H9 (cell line): ENCODE data around the gene TTC39A. TPM values are rescaled to one million over a fixed set of nuclear protein-coding genes. Genes with fewer than 3 reads are reported as not detected.
A peak's percentile ranks its signal among the peaks of the same experiment; 100 is the strongest.

ENCODE experiments used
- DNase-seq: peaks from one replicate; pipeline ENCODE4 v3.0.0-alpha.2; 2017
- H2AFZ ChIP-seq: one replicate; pipeline ENCODE4 v1.6.1; 2013; ENCODE audit warnings: mild to moderate bottlenecking, low read length, control low read depth, moderate library complexity
- H2AK5ac ChIP-seq: 2 replicates; pipeline ENCODE4 v1.6.1; 2013; ENCODE audit warnings: low read length, control low read depth, mixed read lengths; ENCODE audit not compliant: insufficient read length
- H2BK120ac ChIP-seq: one replicate; pipeline ENCODE4 v1.6.1; 2013; ENCODE audit warnings: low read depth, mild to moderate bottlenecking, low read length, control low read depth, inconsistent platforms; ENCODE audit not compliant: poor library complexity, severe bottlenecking
- H2BK12ac ChIP-seq: 2 replicates; pipeline ENCODE4 v1.6.1; 2013; ENCODE audit warnings: low read length, control low read depth, mixed read lengths, low read depth; ENCODE audit not compliant: insufficient read length
- H2BK15ac ChIP-seq: 2 replicates; pipeline ENCODE4 v1.6.1; 2013; ENCODE audit warnings: low read depth, low read length, control low read depth
- H2BK20ac ChIP-seq: one replicate; pipeline ENCODE4 v1.6.1; 2013; ENCODE audit warnings: low read depth, mild to moderate bottlenecking, low read length, control low read depth, inconsistent platforms; ENCODE audit not compliant: poor library complexity, severe bottlenecking
- H2BK5ac ChIP-seq: 2 replicates; pipeline ENCODE4 v1.6.1; 2013; ENCODE audit warnings: low read length, control low read depth, mixed read lengths; ENCODE audit not compliant: insufficient read length
- H3K14ac ChIP-seq: 2 replicates; pipeline ENCODE4 v1.6.1; 2013; ENCODE audit warnings: low read length, control low read depth; ENCODE audit not compliant: insufficient read depth
- H3K18ac ChIP-seq: 2 replicates; pipeline ENCODE4 v1.6.1; 2013; ENCODE audit warnings: low read depth, mild to moderate bottlenecking, mixed read lengths, low read length, control low read depth; ENCODE audit not compliant: insufficient read length
- H3K23ac ChIP-seq: 2 replicates; pipeline ENCODE4 v1.6.1; 2013; ENCODE audit warnings: low read length, control low read depth, mixed read lengths, low read depth; ENCODE audit not compliant: insufficient read length
- H3K23me2 ChIP-seq: 2 replicates; pipeline ENCODE4 v1.6.1; 2013; ENCODE audit warnings: low read depth, mild to moderate bottlenecking, mixed read lengths, low read length, control low read depth; ENCODE audit not compliant: insufficient read length, poor library complexity, severe bottlenecking
- H3K27ac ChIP-seq: 2 replicates; pipeline ENCODE4 v1.5.1; 2013; ENCODE audit warnings: low read length, control low read depth, mixed read lengths, low read depth; ENCODE audit not compliant: insufficient read length
- H3K27me3 ChIP-seq: 2 replicates; pipeline ENCODE4 v1.6.1; 2013; ENCODE audit warnings: low read length, control low read depth, inconsistent platforms; ENCODE audit not compliant: insufficient read depth
- H3K4ac ChIP-seq: 2 replicates; pipeline ENCODE4 v1.6.1; 2013; ENCODE audit warnings: low read depth, mild to moderate bottlenecking, control low read depth, inconsistent platforms, low read length, moderate library complexity
- H3K4me1 ChIP-seq: 2 replicates; pipeline ENCODE4 v1.6.1; 2013; ENCODE audit warnings: low read length, control low read depth, inconsistent platforms; ENCODE audit not compliant: insufficient read depth
- H3K4me2 ChIP-seq: 2 replicates; pipeline ENCODE4 v1.6.1; 2013; ENCODE audit warnings: low read length, control low read depth, mixed read lengths; ENCODE audit not compliant: insufficient read length, insufficient read depth
- H3K56ac ChIP-seq: 2 replicates; pipeline ENCODE4 v1.6.1; 2013; ENCODE audit warnings: low read depth, mild to moderate bottlenecking, mixed read lengths, low read length, control low read depth; ENCODE audit not compliant: insufficient read length
- H3K79me1 ChIP-seq: 2 replicates; pipeline ENCODE4 v1.6.1; 2013; ENCODE audit warnings: low read depth, mild to moderate bottlenecking, moderate library complexity, low read length, control low read depth, inconsistent platforms; ENCODE audit not compliant: insufficient read depth, poor library complexity, severe bottlenecking
- H3K79me2 ChIP-seq: 2 replicates; pipeline ENCODE4 v1.6.1; 2013; ENCODE audit warnings: low read length, control low read depth, inconsistent platforms; ENCODE audit not compliant: insufficient read depth
- H3K9ac ChIP-seq: 2 replicates; pipeline ENCODE4 v1.6.1; 2013; ENCODE audit warnings: low read length, control low read depth, mixed read lengths; ENCODE audit not compliant: insufficient read length; ENCODE audit errors: extremely low read depth
- H3K9me3 ChIP-seq: one replicate; pipeline ENCODE4 v1.6.1; 2013; ENCODE audit warnings: low read depth, low read length, inconsistent platforms; ENCODE audit not compliant: control insufficient read depth
- H3T11ph ChIP-seq: one replicate; pipeline ENCODE4 v1.6.1; 2013; ENCODE audit warnings: mild to moderate bottlenecking, low read length, control low read depth, inconsistent platforms
- H4K20me1 ChIP-seq: one replicate; pipeline ENCODE4 v1.6.1; 2013; ENCODE audit not compliant: control insufficient read depth, insufficient read length, insufficient read depth
- H4K5ac ChIP-seq: 2 replicates; pipeline ENCODE4 v1.6.1; 2013; ENCODE audit warnings: low read depth, mild to moderate bottlenecking, mixed read lengths, low read length, control low read depth; ENCODE audit not compliant: insufficient read length
- H4K8ac ChIP-seq: replicated peaks from 2 replicates; pipeline ENCODE4 v1.6.1; 2013; ENCODE audit warnings: low read length, control low read depth, mixed read lengths, low read depth; ENCODE audit not compliant: insufficient read length
- H4K91ac ChIP-seq: 2 replicates; pipeline ENCODE4 v1.6.1; 2013; ENCODE audit warnings: low read depth, mild to moderate bottlenecking, moderate library complexity, mixed read lengths, low read length, control low read depth; ENCODE audit not compliant: insufficient read length
- H3K27ac Mint-ChIP-seq, 3 experiments: 2 replicates in 2 of 3; 3 replicates in 1 of 3; pipeline ENCODE4 v1.8.0; 2020 to 2021; ENCODE audit warnings: mixed read lengths in 3 of 3, mild to moderate bottlenecking in 1 of 3, moderate library complexity in 1 of 3
- H3K27me3 Mint-ChIP-seq: 2 replicates; pipeline ENCODE4 v1.8.0; 2021; ENCODE audit warnings: low read depth, mild to moderate bottlenecking, moderate library complexity, mixed read lengths
- H3K36me3 Mint-ChIP-seq, 3 experiments: 2 replicates in 2 of 3; 3 replicates in 1 of 3; pipeline ENCODE4 v1.8.0; 2020 to 2021; ENCODE audit warnings: low read depth in 3 of 3, mixed read lengths in 3 of 3; ENCODE audit not compliant: insufficient read depth in 1 of 3
- H3K4me1 Mint-ChIP-seq, 2 experiments: 2 replicates each; pipeline ENCODE4 v1.8.0; 2020; ENCODE audit warnings: mixed read lengths in 2 of 2
- H3K4me3 Mint-ChIP-seq, 2 experiments: 2 replicates in 1 of 2; 3 replicates in 1 of 2; pipeline ENCODE4 v1.8.0; 2020 to 2021; ENCODE audit warnings: mild to moderate bottlenecking in 2 of 2, mixed read lengths in 2 of 2, moderate library complexity in 1 of 2
- H3K9me3 Mint-ChIP-seq, 2 experiments: 2 replicates in 1 of 2; 3 replicates in 1 of 2; pipeline ENCODE4 v1.8.0; 2020; ENCODE audit warnings: mild to moderate bottlenecking in 2 of 2, mixed read lengths in 2 of 2, moderate library complexity in 1 of 2
- WGBS: extraction: QIAGEN DNeasy Blood & Tissue Kit; methylation state at CpG from one replicate; pipeline ENCODE4 v1.1.7; 2013; ENCODE audit warnings: missing lambda C conversion rate, low lambda C conversion rate, mixed read lengths; ENCODE audit not compliant: insufficient read length; ENCODE audit errors: extremely low coverage; 5-methylcytosine and 5-hydroxymethylcytosine counted together
- total RNA-seq: library from RNA; stranded (reverse); gene quantifications from 2 replicates; pipeline ENCODE4 v1.2.1, GENCODE V29; 2021
- TF ChIP-seq, protein P1 (sequence below): fragments of 200-600 bp; sonication (generic); conservative IDR thresholded peaks from 3 replicates; pipeline ENCODE4 v1.8.0; 2021; ENCODE audit warnings: antibody characterized with exemption, mild to moderate bottlenecking

The TTC39A gene
- total RNA-seq, 1 experiment from 2014 or later, result 7.7 TPM

DNA sequence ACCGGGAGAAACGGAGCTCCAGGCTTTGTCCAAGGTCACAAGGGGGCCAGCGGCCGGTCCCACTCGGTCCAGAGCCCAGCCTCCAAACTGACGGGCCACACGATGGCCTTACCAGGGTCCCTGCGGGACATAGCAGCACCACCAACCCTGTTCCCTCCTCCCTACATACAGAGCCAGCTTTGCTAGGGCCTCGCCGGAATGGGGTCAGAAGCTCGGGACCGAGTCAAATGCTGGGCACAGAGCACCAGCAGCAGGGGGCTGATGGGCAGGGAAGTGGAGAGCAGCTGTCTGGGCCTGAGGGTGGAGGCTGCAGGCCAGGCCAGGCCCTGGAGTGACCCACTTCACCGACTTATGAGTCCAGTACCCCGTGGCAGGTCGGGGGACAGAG, 14.9 kb upstream of the TTC39A start:
- H4K91ac ChIP-seq, result no peak overlapping the region
- TF ChIP-seq, protein P1, sequence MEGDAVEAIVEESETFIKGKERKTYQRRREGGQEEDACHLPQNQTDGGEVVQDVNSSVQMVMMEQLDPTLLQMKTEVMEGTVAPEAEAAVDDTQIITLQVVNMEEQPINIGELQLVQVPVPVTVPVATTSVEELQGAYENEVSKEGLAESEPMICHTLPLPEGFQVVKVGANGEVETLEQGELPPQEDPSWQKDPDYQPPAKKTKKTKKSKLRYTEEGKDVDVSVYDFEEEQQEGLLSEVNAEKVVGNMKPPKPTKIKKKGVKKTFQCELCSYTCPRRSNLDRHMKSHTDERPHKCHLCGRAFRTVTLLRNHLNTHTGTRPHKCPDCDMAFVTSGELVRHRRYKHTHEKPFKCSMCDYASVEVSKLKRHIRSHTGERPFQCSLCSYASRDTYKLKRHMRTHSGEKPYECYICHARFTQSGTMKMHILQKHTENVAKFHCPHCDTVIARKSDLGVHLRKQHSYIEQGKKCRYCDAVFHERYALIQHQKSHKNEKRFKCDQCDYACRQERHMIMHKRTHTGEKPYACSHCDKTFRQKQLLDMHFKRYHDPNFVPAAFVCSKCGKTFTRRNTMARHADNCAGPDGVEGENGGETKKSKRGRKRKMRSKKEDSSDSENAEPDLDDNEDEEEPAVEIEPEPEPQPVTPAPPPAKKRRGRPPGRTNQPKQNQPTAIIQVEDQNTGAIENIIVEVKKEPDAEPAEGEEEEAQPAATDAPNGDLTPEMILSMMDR, result no peak
- H3K27ac ChIP-seq, result no peak overlapping the region
- H2BK5ac ChIP-seq, result no peak overlapping the region
- peak; percentile 53 for DNase-seq
- H3K18ac ChIP-seq, result no peak overlapping the region
- Mint-ChIP-seq H3K9me3 (no peaks in the 10 kb centered on the region), H3K4me1 (peaks cover 22 to 27% of the 10 kb centered on the region in 2 experiments), H3K36me3 (no peaks in the 10 kb centered on the region; a peak in 1 of 7 replicates), H3K27me3 (peaks cover 26% of the 10 kb centered on the region), H3K4me3 (peak overlapping the region in 1 of 2 experiments; percentile 24; a peak in 1 of 5 replicates), H3K27ac (no peak overlapping the region)
- H3K27me3 ChIP-seq, result no peaks in the 10 kb centered on the region; the same call in 1 of the 2 replicates
- no peak overlapping the region for H3K9ac ChIP-seq
- H3K4me1 ChIP-seq, result no peaks in the 10 kb centered on the region
- no peak overlapping the region for H3K23ac ChIP-seq
- no peak overlapping the region for H2AK5ac ChIP-seq
- no peak overlapping the region for H3K4ac ChIP-seq
- H3K56ac ChIP-seq, result no peak overlapping the region
- no peaks in the 10 kb centered on the region for H3K9me3 ChIP-seq
- H4K8ac ChIP-seq, result no peak overlapping the region
- no peak overlapping the region for H3K14ac ChIP-seq
- H4K20me1 ChIP-seq, result no peaks in the 10 kb centered on the region
- no CpG with 5 or more reads among the region's 15 CpGs for WGBS
- H2BK20ac ChIP-seq, result no peak overlapping the region
- no peak overlapping the region for H2BK120ac ChIP-seq
- no peaks in the 10 kb centered on the region for H3K79me1 ChIP-seq
- H2BK12ac ChIP-seq, result no peak overlapping the region
- H3K23me2 ChIP-seq, result peaks cover 9% of the 10 kb centered on the region
- H2AFZ ChIP-seq, result no peak overlapping the region
- no peaks in the 10 kb centered on the region for H3K79me2 ChIP-seq
- no peak overlapping the region for H2BK15ac ChIP-seq
- peak overlapping the region; percentile 78 for H3K4me2 ChIP-seq
- no peak overlapping the region for H3T11ph ChIP-seq
- no peak overlapping the region for H4K5ac ChIP-seq
